Inflammatory macrophage (primary cell): ENCODE measurements around the gene FAXC.
"Not testable (repeated sequence)": the region's sequence is repeated elsewhere in the genome, so short reads cannot be mapped to it uniquely, and the experiment has no call there.

Source experiments
- DNase-seq, 2 donors: peaks; one replicate each; pipeline ENCODE4 v3.0.0-alpha.2; 2020 to 2022

FAXC gene

GRCh38 chr6:99338188-99338587, 11.3 kb downstream of the FAXC start:
- no peak for DNase-seq

DNA sequence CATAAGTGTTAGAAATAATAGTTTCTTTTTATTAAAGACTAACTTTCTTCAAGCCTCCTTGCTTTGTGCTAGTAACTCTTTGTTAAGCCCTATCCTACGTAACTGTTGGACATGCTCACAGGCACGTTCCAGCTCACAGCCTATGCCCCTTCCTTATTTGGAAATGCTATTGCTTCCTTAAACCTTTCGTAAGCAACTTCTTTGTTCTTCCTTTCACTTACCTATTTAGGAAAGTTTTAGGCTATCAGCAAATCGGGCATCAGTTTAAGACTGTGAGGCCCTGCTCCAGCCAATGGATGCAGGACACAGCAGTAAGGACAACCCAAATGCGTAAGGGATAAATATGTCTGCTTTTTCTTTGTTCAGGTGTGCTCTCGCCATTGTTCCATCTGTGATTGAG, 14.2 kb downstream of the FAXC start:
- DNase-seq: not testable (repeated sequence)

GRCh38 chr6:99334526-99335127, 14.8 kb downstream of the FAXC start:
- peak; percentile 37 to 40 for DNase-seq

GRCh38 chr6:99333068-99333467, 16.4 kb downstream of the FAXC start:
- no peak for DNase-seq

DNA sequence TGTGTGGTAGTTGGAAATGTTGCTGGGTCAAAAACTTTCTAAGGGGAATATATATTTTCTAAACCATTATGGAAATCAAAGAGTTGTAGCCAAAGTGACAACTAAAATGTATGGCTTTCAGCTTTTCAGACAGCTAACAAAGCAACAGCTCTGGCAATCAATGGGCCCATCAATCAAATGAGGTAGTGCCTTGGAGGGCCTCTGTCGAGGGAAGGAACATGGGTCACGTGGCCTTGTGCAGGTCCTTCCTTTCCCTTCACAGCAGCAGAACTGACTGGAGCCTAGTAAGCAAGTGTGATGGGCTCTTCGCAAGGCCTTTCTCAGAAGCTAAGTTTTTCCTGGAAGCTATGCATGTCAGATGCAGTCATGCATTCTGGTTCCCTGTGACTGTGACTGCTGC, 17.9 kb downstream of the FAXC start:
- no peak for DNase-seq

- peak; percentile 77 to 85 for DNase-seq
These were observed 19.3 kb downstream of the FAXC start for GRCh38 chr6:99330159-99330558.

GRCh38 chr6:99324996-99325395, 24.5 kb downstream of the FAXC start:
- no peak for DNase-seq

GRCh38 chr6:99318566-99318965, 30.9 kb downstream of the FAXC start:
- DNase-seq: no peak

GRCh38 chr6:99312354-99312753, 37.1 kb downstream of the FAXC start:
- no peak for DNase-seq

DNA sequence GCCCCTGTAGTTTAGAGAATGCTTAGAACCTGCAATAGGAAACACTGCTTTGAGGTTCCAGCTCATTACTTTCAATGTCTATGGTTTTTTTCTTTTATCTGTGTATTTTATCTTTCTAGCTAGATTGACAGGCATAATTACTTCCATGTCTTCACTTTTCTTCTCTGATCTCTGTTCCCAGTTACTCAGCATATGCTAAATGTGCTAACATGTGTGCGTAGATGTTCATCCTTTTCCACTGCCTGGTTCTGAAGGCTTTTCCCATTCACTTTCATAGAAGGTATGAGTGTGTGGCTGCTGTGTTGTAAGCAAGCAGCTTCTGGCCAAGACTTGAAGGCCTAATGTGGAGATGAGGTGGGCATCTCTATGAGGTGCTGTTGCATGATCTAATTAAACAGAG, 38.9 kb downstream of the FAXC start:
- DNase-seq: no peak

- no peak for DNase-seq
These were observed 39.9 kb downstream of the FAXC start for GRCh38 chr6:99309557-99309956.

DNA sequence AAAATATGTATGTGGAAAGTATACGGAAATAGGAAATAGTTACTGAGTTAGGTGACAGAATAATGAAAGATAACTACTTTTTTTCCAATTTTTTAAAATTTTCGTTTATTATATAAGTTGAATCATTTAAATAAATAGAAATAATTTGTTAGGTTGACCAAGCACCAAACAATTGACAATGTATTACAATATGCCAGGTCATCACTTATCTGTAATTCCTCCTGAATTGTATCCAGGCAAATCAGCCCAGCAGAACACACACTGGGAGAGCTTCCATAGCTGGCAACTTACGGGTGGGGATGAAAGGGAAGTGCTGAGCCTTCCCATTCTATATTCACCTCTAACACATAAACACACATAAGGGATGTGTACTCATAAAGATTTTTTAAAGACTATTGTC, 40.7 kb downstream of the FAXC start:
- no peak for DNase-seq

DNA sequence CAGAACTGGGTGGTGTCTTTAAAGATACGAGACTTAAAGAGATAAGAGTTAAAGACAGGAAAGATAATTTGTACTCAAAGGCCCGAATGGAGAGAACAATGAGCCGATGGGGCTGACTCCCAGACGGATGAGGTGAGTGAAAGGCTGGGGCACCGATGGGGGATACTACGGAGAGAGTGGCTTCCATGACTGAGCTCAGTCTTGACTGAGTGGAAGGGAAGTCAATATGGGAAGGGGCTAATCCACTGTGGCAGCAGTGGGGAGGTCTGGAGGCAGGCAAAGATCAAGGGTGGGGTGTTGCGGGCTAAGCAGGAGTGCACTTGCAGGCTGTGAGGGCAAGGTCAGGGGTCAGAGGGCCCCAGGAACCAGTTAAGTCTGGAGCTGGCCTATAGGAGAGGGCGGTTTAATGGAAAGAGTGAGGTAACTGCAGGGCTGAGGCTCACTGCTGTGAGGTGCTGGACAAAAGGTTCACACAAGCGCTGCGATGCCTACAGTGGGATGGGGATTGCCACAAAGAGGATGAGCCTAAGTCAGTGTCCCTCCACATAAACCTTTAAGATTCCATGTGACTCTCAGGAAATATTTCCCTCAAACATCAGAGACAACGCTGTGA, 42.1 kb downstream of the FAXC start:
- DNase-seq: no peak

- DNase-seq: no peak
These were observed 43.1 kb downstream of the FAXC start for GRCh38 chr6:99306341-99306740.

DNA sequence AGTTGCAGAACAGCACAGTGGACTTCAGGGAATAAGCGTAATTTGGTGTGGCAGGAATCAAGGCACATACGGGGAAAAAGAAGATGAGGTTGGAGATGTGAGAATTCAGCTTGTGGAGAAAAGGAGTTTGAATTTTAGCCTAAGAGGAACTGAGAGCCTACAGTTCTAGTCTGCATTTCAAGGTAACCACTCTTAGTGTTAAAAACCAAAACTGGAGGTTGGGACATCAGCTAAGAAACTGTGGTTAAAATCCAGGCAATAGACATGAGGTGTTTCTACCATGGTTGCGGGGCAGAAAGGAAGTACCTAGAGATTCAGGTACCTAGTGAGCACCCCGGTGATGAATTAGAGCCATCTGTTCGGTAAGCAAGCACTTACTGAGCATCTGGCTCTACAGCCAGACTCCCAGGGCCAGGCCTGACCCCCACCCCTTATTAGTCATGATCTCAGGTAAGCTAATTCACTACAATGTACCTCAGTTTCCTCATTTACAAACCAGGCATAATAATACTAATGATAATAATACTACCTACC, 44.4 kb downstream of the FAXC start:
- no peak for DNase-seq

GRCh38 chr6:99297415-99297814, 52.1 kb downstream of the FAXC start:
- no peak for DNase-seq

DNA sequence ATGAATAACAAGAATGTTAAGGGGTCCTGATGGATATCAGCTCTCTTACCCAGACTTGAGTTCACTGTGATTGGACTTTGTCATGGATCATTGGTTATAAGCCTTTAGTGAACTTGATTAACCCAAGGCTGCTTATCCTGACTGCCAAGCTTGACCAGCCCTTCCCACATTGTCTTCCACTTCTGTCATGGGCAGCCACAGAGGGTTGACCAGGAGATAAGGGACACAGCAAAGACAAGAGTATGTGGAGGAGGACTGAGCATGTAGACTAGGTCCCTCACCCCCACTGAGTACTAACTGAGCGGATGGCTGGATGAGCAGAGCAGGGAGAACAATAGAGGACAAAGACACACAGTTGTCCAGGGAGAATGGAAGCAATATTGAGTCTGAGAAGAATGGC, 52.5 kb downstream of the FAXC start:
- no peak for DNase-seq

- no peak for DNase-seq
These were observed 53.2 kb downstream of the FAXC start for GRCh38 chr6:99296261-99296660.

DNA sequence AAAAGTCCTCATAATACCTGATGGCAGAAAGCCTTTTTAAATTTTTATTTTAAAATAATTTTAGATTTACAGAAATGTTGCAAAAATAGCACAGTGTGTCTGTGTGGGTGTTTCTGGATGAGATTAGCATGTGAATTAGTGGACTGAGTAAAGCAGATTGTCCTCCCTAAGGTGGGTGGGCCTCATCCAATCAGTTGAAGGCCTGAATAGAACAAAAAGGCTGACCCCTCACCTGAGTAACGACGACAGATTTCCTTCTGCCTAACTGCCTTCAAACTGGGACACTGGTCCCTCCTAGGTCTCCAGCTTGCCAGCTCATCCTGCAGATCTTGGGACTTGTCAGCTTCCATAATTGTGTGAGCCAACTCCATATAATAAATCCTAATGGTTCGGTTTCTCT, 54.2 kb downstream of the FAXC start:
- no peak for DNase-seq

DNA sequence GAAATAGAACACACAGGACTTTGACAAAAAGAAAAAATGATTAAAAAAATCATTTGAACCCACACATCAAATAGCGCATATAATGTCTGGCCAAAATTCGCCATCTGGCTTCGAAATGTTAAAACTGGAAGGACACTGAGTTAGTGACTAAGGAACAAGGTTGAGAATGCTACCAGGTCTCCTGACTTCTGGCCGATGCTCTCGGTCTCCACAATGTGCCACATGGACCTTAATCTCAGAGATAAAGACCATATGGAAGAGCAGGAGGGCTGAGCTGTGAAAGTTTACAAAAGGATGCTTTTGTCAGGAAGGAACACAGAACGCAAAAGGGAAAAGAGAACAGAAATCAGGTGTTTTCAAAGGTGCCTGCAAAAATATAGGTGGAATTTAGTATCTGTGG, 54.7 kb downstream of the FAXC start:
- DNase-seq: no peak

GRCh38 chr6:99289701-99290100, 59.8 kb downstream of the FAXC start:
- DNase-seq: no peak

- no peak for DNase-seq
These were observed 60.8 kb downstream of the FAXC start for GRCh38 chr6:99288668-99289067.

DNA sequence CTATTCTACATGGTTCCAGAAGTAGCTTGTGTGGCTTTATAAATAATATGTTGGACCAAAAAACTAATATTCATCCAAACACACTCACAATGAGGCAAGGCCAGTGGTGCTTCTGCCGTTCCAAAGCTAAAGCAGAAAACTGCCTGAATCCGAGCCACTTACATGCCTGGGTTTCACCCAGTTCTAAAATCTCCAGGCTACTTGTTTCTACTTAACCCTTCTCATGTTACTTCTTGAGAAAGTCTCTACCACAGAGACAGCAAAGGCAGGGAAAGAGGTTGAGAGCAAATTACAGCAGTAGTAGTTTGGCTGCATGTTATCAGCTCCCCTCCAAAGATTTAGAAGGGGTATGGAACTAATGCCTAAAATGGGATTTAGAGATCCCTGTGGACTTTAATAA, 62.0 kb downstream of the FAXC start:
- DNase-seq: no peak

DNA sequence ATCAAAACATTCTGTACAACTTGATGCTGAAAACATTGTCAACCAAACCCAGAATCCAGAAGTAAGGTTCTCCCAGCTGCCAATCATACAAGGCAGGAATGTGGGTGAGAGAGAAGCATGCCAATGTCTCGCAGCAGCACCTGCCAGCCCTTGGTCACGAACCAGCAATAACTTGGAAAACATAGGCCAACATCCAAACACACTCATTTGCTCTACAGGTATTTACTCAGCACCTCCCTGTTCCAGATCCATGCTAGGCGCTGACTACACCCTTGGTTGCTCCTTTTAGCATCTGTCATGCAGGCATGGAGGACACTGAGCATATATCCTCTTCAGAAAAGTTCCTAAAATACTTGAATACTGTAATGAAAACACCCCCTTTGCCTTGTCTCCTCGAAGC, 63.6 kb downstream of the FAXC start:
- DNase-seq: no peak
